ENCODE measurements around the gene TNS4. TPM values are rescaled to one million over a fixed set of nuclear protein-coding genes. Genes with fewer than 3 reads are reported as not detected.

The TNS4 gene
- polyA plus RNA-seq, 4 donors: 3.0 TPM; not detected in 3

DNA sequence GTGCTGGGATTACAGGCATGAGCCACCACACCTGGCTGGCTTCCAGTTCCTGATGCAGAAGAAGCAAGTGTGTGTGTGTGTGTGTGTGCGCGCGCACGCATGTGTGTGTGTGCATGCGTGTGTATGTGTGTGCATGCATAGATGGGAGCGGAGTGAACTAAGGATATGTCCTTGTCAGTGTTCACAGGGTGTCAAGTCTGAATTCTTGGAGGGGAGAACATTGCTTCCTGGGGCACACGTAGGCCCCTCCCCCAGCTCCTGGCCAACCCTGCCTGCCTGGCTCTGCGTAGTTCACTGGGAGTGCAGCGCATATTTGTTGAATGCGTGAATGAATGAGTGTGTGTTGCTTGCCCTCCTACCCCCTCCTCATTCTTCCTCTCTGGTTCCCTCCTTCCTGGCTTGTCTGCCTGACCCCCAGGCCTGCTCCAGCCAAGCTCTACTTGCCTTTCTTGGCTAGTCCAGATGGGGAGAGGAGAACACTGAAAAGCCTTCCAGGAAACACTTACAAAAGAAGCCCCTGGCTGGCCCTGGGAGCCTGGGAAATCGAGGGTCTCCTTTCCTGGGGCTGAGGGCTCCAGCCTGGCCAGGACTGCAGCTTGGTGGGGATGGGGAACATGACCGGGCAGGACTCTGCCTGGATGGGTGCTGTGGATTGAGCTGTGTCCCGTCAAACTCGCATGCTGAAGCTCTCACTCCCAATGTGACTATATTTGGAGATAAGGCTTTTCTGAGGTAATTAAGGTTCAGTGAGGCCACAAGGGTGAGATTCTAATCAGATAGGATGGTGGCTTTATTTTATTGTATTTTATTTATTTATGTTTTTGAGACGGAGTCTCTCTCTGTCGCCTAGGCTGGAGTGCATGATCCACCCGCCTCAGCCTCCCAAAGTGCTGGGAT is 30.2 kb downstream of the TNS4 start:
- Histone ChIP-seq H3K4me1 (ENCODE audit: control insufficient read depth in 3 of 3, insufficient read depth in 2 of 3, low read depth in 1 of 3, low read length in 2 of 3) (peaks cover 0 to 9% (median 2%) of the 10 kb centered on the region in 3 donors), H3K36me3 (ENCODE audit: control insufficient read depth in 3 of 3, insufficient read depth in 2 of 3, low read depth in 1 of 3, low read length in 3 of 3) (no peaks in the 10 kb centered on the region), H3K4me3 (ENCODE audit: low read depth in 1 of 3, low read length in 3 of 3) (no peak overlapping the region), H3K27me3 (ENCODE audit: control insufficient read depth in 3 of 3, insufficient read depth in 3 of 3, low read length in 3 of 3) (no peaks in the 10 kb centered on the region), H3K9me3 (ENCODE audit: control insufficient read depth in 2 of 2, insufficient read depth in 1 of 2, low read depth in 1 of 2, low read length in 1 of 2) (no peaks in the 10 kb centered on the region), H3K27ac (ENCODE audit: low read depth in 1 of 3, low read length in 2 of 3) (peak overlapping the region in 2 of 3 donors; percentile 34 to 65)
- DNase-seq: no peak
- WGBS, 3 donors: 79 to 86% (median 80%) methylated on average over 17 of the region's 17 CpGs
- no peak for FAIRE-seq

DNA sequence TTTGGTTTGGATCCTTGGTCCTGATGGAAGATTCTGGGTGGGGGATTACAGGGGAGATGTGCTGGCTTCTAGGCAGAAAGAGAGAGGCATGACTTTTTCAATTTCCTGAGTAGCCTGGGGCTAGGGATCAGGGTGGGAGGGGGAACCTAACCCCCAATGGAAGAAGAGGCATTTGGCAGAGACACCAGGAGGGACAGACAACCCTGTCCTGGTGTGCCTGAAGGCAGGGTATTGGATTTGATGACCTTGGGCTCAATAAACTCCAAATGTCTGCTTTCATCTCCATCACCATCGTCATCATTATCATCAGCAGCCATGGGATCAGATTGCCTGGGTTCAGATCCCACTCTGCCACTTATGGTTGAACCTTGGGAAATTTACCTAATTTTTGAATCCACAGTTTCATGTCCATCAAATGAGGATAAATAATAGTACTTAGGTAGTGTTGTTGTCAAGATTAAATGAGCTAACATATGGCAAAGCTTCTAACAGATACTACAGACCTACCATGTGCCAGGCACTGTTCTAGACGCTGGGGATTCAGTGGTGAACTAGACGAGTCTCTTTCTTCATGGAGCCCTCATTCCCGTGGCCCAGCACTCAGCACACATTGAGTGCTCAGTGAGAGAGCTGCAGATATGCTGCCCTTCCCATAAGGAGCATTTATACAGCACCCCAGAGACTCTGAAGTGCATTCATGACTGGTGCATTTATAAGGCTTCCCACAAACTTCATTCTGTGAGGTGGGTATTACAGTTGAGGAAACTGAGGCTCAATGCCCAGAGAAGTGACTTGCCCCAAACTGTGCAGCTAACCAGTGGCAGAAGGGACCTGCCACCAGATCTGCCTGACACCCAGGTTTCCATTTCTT is 31.4 kb downstream of the TNS4 start:
- H3K9me3 ChIP-seq (ENCODE audit: control insufficient read depth in 2 of 2, insufficient read depth in 1 of 2, low read depth in 1 of 2, low read length in 1 of 2): no peaks in the 10 kb centered on the region
- no peaks in the 10 kb centered on the region for H3K27me3 ChIP-seq (ENCODE audit: control insufficient read depth in 3 of 3, insufficient read depth in 3 of 3, low read length in 3 of 3)
- 72 to 84% (median 73%) methylated on average over 4 of the region's 4 CpGs for WGBS, 3 donors
- no peak overlapping the region for H3K4me3 ChIP-seq (ENCODE audit: low read depth in 1 of 3, low read length in 3 of 3)
- FAIRE-seq (no peak), DNase-seq (no peak)
- peaks cover 0 to 4% (median 2%) of the 10 kb centered on the region in 3 donors for H3K4me1 ChIP-seq (ENCODE audit: control insufficient read depth in 3 of 3, insufficient read depth in 2 of 3, low read depth in 1 of 3, low read length in 2 of 3)
- no peaks in the 10 kb centered on the region for H3K36me3 ChIP-seq (ENCODE audit: control insufficient read depth in 3 of 3, insufficient read depth in 2 of 3, low read depth in 1 of 3, low read length in 3 of 3)
- H3K27ac ChIP-seq (ENCODE audit: low read depth in 1 of 3, low read length in 2 of 3): no peak overlapping the region

DNA sequence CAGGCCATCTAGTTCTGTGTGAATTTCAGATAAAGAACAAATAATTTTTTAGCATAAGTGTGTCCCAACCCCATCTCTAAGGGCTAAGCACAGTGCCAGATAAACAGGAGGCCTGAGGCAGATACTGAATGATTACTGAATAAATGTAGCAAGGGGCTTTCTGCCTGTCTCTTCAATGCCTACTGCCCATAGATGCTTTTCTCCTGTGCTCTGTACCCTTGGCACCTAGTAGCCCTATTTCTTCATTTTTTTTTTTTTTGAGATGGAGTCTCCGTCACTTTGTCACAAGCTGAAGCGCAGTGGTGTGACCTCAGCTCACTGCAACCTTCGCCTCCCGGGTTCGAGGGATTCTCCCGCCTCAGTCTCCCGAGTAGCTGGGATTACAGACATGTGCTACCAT is 32.9 kb downstream of the TNS4 start:
- Histone ChIP-seq H3K27me3 (ENCODE audit: control insufficient read depth in 3 of 3, insufficient read depth in 3 of 3, low read length in 3 of 3) (no peaks in the 10 kb centered on the region), H3K27ac (ENCODE audit: low read depth in 1 of 3, low read length in 2 of 3) (no peak overlapping the region), H3K4me3 (ENCODE audit: low read depth in 1 of 3, low read length in 3 of 3) (no peak overlapping the region), H3K36me3 (ENCODE audit: control insufficient read depth in 3 of 3, insufficient read depth in 2 of 3, low read depth in 1 of 3, low read length in 3 of 3) (no peaks in the 10 kb centered on the region), H3K9me3 (ENCODE audit: control insufficient read depth in 2 of 2, insufficient read depth in 1 of 2, low read depth in 1 of 2, low read length in 1 of 2) (no peaks in the 10 kb centered on the region), H3K4me1 (ENCODE audit: control insufficient read depth in 3 of 3, insufficient read depth in 2 of 3, low read depth in 1 of 3, low read length in 2 of 3) (peaks cover 0 to 4% (median 0%) of the 10 kb centered on the region in 3 donors)
- 95 to 98% (median 97%) methylated on average over 7 of the region's 7 CpGs for WGBS, 3 donors
- no peak for FAIRE-seq
- DNase-seq: no peak

DNA sequence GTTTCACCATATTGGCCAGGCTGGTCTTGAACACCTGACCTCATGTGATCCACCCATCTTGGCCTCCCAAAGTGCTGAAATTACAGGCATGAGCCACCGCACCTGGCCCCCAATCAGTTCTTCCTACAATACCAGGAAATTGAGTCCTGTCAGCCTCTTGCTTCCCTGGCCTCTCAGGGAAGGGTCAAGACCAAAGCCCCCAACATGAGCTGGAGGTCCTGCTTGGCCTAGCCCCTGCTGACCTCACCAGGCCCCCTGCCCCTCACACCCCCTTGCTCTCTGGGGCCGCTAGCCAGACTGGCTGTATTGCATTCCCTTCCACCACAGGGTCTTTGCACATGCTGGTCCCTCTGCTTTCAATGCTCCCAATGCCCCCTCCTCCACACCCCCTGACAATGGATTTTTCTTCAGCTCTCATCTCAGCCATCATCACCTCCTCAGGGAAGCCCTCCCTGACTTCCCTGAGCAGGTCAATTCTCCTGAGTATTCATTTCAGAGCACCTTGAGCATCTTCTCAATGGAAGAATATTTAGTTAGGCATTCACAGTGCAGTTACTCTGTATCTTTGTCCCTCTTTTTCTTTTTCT is 34.0 kb downstream of the TNS4 start:
- H3K27ac ChIP-seq (ENCODE audit: low read depth in 1 of 3, low read length in 2 of 3): no peak overlapping the region
- 80 to 91% (median 87%) methylated on average over 2 of the region's 2 CpGs for WGBS, 3 donors
- DNase-seq (no peak), FAIRE-seq (no peak)
- H3K36me3 ChIP-seq (ENCODE audit: control insufficient read depth in 3 of 3, insufficient read depth in 2 of 3, low read depth in 1 of 3, low read length in 3 of 3): no peaks in the 10 kb centered on the region
- H3K9me3 ChIP-seq (ENCODE audit: control insufficient read depth in 2 of 2, insufficient read depth in 1 of 2, low read depth in 1 of 2, low read length in 1 of 2): no peaks in the 10 kb centered on the region
- H3K4me1 ChIP-seq (ENCODE audit: control insufficient read depth in 3 of 3, insufficient read depth in 2 of 3, low read depth in 1 of 3, low read length in 2 of 3): peaks cover 0 to 9% (median 0%) of the 10 kb centered on the region in 3 donors
- no peak overlapping the region for H3K4me3 ChIP-seq (ENCODE audit: low read depth in 1 of 3, low read length in 3 of 3)
- H3K27me3 ChIP-seq (ENCODE audit: control insufficient read depth in 3 of 3, insufficient read depth in 3 of 3, low read length in 3 of 3): no peaks in the 10 kb centered on the region

DNA sequence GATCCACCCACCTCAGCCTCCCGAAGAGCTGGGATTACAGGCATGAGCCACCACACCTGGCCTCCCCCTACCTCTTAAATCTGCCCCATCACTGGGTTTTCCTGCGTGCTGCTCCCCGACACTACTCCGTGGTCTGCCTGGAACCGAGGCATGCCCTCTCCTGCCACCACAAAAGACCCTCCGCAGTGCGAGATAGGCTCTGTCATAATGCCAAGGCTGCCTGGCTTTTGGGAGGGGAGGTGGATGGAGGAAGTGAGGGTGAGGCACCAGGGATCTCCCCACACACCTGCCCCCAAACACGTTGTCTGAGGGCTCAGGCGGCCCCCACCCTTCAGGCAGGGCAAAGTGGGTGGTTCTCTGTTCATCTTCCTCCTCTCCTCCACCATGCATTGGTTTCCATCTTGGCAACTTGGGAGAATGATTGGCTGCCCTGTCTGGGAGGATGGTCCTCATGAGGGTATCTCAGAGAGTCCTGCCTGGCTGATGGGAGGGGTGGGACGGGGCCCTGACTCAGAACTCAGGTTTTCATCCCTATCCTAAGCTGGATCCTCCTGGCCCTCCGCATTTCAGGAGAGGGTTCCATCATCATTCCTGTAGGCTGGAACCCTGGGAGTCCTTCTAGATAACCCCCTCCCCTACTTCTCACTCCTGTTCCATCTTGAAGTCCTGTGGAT is 35.0 kb downstream of the TNS4 start:
- Histone ChIP-seq H3K4me1 (ENCODE audit: control insufficient read depth in 3 of 3, insufficient read depth in 2 of 3, low read depth in 1 of 3, low read length in 2 of 3) (peaks cover 0 to 16% (median 0%) of the 10 kb centered on the region in 3 donors), H3K27me3 (ENCODE audit: control insufficient read depth in 3 of 3, insufficient read depth in 3 of 3, low read length in 3 of 3) (no peaks in the 10 kb centered on the region), H3K4me3 (ENCODE audit: low read depth in 1 of 3, low read length in 3 of 3) (no peak overlapping the region), H3K9me3 (ENCODE audit: control insufficient read depth in 2 of 2, insufficient read depth in 1 of 2, low read depth in 1 of 2, low read length in 1 of 2) (no peaks in the 10 kb centered on the region), H3K27ac (ENCODE audit: low read depth in 1 of 3, low read length in 2 of 3) (no peak overlapping the region), H3K36me3 (ENCODE audit: control insufficient read depth in 3 of 3, insufficient read depth in 2 of 3, low read depth in 1 of 3, low read length in 3 of 3) (no peaks in the 10 kb centered on the region)
- FAIRE-seq (no peak), DNase-seq (no peak)
- 78 to 84% (median 78%) methylated on average over 10 to 11 of the region's 11 CpGs for WGBS, 3 donors

DNA sequence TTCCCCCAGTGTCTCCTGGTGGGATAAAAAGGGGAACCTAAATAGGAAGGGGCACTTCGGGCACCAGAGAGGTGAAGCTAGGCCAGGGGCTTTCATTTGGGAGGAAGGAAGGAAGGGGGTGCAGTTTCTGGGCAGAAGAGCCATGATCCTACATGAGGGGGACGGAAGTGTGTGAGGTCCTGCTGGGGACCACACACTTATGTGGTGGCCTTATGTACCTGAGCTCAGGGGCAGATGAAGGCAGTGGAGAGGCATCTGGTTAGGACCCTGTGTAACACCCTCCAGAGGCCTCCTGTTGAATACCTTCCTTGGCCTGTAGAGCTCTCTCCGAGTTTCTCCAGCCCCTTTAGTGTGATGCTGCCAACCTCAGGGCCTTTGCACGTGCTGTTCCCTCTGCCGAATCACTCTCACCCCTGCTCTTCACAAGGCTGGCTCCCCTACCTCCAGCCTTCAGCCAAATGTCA is 37.0 kb downstream of the TNS4 start:
- DNase-seq (no peak), FAIRE-seq (no peak)
- Histone ChIP-seq H3K9me3 (ENCODE audit: control insufficient read depth in 2 of 2, insufficient read depth in 1 of 2, low read depth in 1 of 2, low read length in 1 of 2) (no peaks in the 10 kb centered on the region), H3K36me3 (ENCODE audit: control insufficient read depth in 3 of 3, insufficient read depth in 2 of 3, low read depth in 1 of 3, low read length in 3 of 3) (no peaks in the 10 kb centered on the region), H3K4me3 (ENCODE audit: low read depth in 1 of 3, low read length in 3 of 3) (no peak overlapping the region), H3K27ac (ENCODE audit: low read depth in 1 of 3, low read length in 2 of 3) (no peak overlapping the region), H3K4me1 (ENCODE audit: control insufficient read depth in 3 of 3, insufficient read depth in 2 of 3, low read depth in 1 of 3, low read length in 2 of 3) (peaks cover 0 to 15% (median 0%) of the 10 kb centered on the region in 3 donors), H3K27me3 (ENCODE audit: control insufficient read depth in 3 of 3, insufficient read depth in 3 of 3, low read length in 3 of 3) (no peaks in the 10 kb centered on the region)
- WGBS, 3 donors: 88 to 94% (median 91%) methylated on average over 5 of the region's 5 CpGs

DNA sequence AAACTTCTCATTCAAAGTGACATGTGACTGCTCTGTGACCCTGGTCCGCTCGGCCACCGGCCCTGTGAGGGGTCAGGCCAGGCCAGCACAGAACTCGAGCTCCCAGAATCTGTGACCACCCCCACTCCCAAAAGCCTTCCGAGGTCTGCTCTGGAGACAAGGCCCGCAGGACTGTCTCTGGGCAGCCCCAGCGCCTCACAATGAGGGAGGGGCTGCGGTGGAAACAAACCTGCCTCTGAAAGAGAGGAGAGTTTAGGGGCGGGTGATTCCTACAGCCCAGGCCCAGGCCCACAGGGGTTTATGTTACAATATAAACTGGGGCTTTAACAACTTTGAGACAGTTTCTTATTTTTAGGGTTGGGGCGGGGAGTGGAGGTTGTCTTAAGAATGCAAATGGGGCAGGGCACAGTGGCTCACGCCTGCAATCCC is 38.3 kb downstream of the TNS4 start:
- H3K4me3 ChIP-seq (ENCODE audit: low read depth in 1 of 3, low read length in 3 of 3): no peak overlapping the region
- H3K27ac ChIP-seq (ENCODE audit: low read depth in 1 of 3, low read length in 2 of 3): peak overlapping the region in 1 of 3 donors; percentile 3
- peaks cover 0 to 15% (median 0%) of the 10 kb centered on the region in 3 donors for H3K4me1 ChIP-seq (ENCODE audit: control insufficient read depth in 3 of 3, insufficient read depth in 2 of 3, low read depth in 1 of 3, low read length in 2 of 3)
- 60 to 84% (median 84%) methylated on average over 11 of the region's 11 CpGs for WGBS, 3 donors
- no peaks in the 10 kb centered on the region for H3K9me3 ChIP-seq (ENCODE audit: control insufficient read depth in 2 of 2, insufficient read depth in 1 of 2, low read depth in 1 of 2, low read length in 1 of 2)
- H3K27me3 ChIP-seq (ENCODE audit: control insufficient read depth in 3 of 3, insufficient read depth in 3 of 3, low read length in 3 of 3): no peaks in the 10 kb centered on the region
- no peaks in the 10 kb centered on the region for H3K36me3 ChIP-seq (ENCODE audit: control insufficient read depth in 3 of 3, insufficient read depth in 2 of 3, low read depth in 1 of 3, low read length in 3 of 3)
- DNase-seq: no peak
- no peak for FAIRE-seq
